Endothelial cell of umbilical vein (primary cell): ENCODE results near the gene SEMA5A. TPM values are rescaled to one million over a fixed set of nuclear protein-coding genes. Genes with fewer than 3 reads are reported as not detected.

Experiments used
- BruUV-seq: library from RNA; stranded (reverse); fragments of 400-500 nt; replicated peaks from 2 replicates; lab custom pipeline; 2021; lab: Mats Ljungman, UMichigan
- CTCF ChIA-PET: fragments of 300-600, 350-600 bp; sonication (Branson Sonifier 250); formaldehyde crosslinking; loops from one replicate; lab custom pipeline; 2021; ENCODE audit warnings: antibody characterized with exemption, inconsistent platforms; lab: Charles Lee
- POLR2A ChIA-PET: fragments of 300-600, 350-600 bp; sonication (Branson Sonifier 250); formaldehyde crosslinking; loops from one replicate; lab custom pipeline; 2021; ENCODE audit warnings: antibody characterized with exemption, inconsistent platforms; lab: Charles Lee
- DNase-seq: peaks from one replicate; pipeline ENCODE4 v3.0.0-alpha.2; 2011; ENCODE audit warnings: low read depth, low spot score
- FAIRE-seq: peaks from 2 replicates; lab custom pipeline; 2011; peaks lifted over from hg19 to GRCh38; lab: Jason Lieb, UNC
- H2AFZ ChIP-seq: 2 replicates; pipeline ENCODE4 v1.6.0; 2012; ENCODE audit warnings: low read depth, low read length, control low read depth, inconsistent platforms
- H3K27ac ChIP-seq: 2 replicates; pipeline ENCODE4 v1.5.1; 2011; ENCODE audit warnings: low read depth, mild to moderate bottlenecking, control low read depth, low read length, moderate library complexity; ENCODE audit not compliant: insufficient read depth
- H3K27me3 ChIP-seq, 2 experiments: 2 replicates each; pipeline versions ENCODE4 v1.6.0 to v1.6.1; 2011; ENCODE audit warnings: low read length in 2 of 2, mixed read lengths in 1 of 2; ENCODE audit not compliant: control insufficient read depth in 2 of 2, insufficient read depth in 2 of 2
- H3K36me3 ChIP-seq, 2 experiments: 2 replicates in 1 of 2; 3 replicates in 1 of 2; pipeline ENCODE4 v1.5.1; 2011; ENCODE audit warnings: low read length in 2 of 2, mild to moderate bottlenecking in 1 of 2, moderate library complexity in 1 of 2; ENCODE audit not compliant: control insufficient read depth in 2 of 2, insufficient read depth in 2 of 2; ENCODE audit errors: extremely low read depth in 1 of 2
- H3K4me1 ChIP-seq: 3 replicates; pipeline ENCODE4 v1.5.1; 2011; ENCODE audit warnings: mild to moderate bottlenecking, low read length; ENCODE audit not compliant: control insufficient read depth, insufficient read depth; ENCODE audit errors: extremely low read depth
- H3K4me2 ChIP-seq: 2 replicates; pipeline ENCODE4 v1.6.1; 2011; ENCODE audit warnings: low read length, control low read depth, mixed read lengths; ENCODE audit not compliant: insufficient read depth
- H3K4me3 ChIP-seq, 3 experiments: fragments of 200-600 bp in 1 of 3; sonication (generic), shearing (Covaris generic) in 1 of 3; replicated peaks in 1 of 3; 2 replicates each; pipeline ENCODE4 v1.5.1; 2011 to 2016; ENCODE audit warnings: control low read depth in 3 of 3, low read length in 3 of 3, mild to moderate bottlenecking in 2 of 3, inconsistent platforms in 1 of 3, low read depth in 1 of 3, moderate library complexity in 1 of 3; ENCODE audit not compliant: insufficient read depth in 1 of 3
- H3K79me2 ChIP-seq: 2 replicates; pipeline ENCODE4 v1.6.0; 2012; ENCODE audit warnings: low read length, inconsistent platforms; ENCODE audit not compliant: control insufficient read depth, insufficient read depth
- H3K9ac ChIP-seq: replicated peaks from 2 replicates; pipeline ENCODE3; 2011; ENCODE audit warnings: low read length, control low read depth; ENCODE audit not compliant: insufficient read depth; ENCODE audit errors: extremely low read depth
- H3K9me1 ChIP-seq: replicated peaks from 3 replicates; pipeline ENCODE4 v1.6.0; 2011; ENCODE audit warnings: mild to moderate bottlenecking, low read length; ENCODE audit not compliant: control insufficient read depth, insufficient read depth; ENCODE audit errors: extremely low read depth
- H3K9me3 ChIP-seq: replicated peaks from 2 replicates; pipeline ENCODE4 v1.5.1; 2012; ENCODE audit warnings: low read length, inconsistent platforms; ENCODE audit not compliant: control insufficient read depth, insufficient read depth
- H4K20me1 ChIP-seq: replicated peaks from 2 replicates; pipeline ENCODE3; 2011; ENCODE audit warnings: mild to moderate bottlenecking, low read length; ENCODE audit not compliant: control insufficient read depth, insufficient read depth; ENCODE audit errors: extremely low read depth
- EZH2 ChIP-seq: IDR thresholded peaks from 2 replicates; pipeline ENCODE4 v1.6.1; 2012; ENCODE audit warnings: borderline replicate concordance, low read depth, mild to moderate bottlenecking, moderate library complexity, low read length, inconsistent platforms; ENCODE audit not compliant: severe bottlenecking
- FOS ChIP-seq: IDR thresholded peaks from 2 replicates; pipeline ENCODE4 v1.6.1; 2011; ENCODE audit warnings: mild to moderate bottlenecking, low read length, moderate library complexity, borderline replicate concordance; ENCODE audit not compliant: insufficient read depth
- GATA2 ChIP-seq: IDR thresholded peaks from 2 replicates; pipeline ENCODE4 v1.7.0; 2011; ENCODE audit warnings: low read depth, mild to moderate bottlenecking, moderate library complexity, mixed read lengths, low read length; ENCODE audit not compliant: insufficient read length, insufficient read depth
- JUN ChIP-seq: IDR thresholded peaks from 2 replicates; pipeline ENCODE4 v1.6.1; 2011; ENCODE audit warnings: borderline replicate concordance, low read depth; ENCODE audit not compliant: insufficient read length, insufficient read depth
- MYC ChIP-seq: IDR thresholded peaks from one replicate; pipeline ENCODE4 v1.6.1; 2011; ENCODE audit warnings: mild to moderate bottlenecking, low read depth, low read length
- POLR2A ChIP-seq: IDR thresholded peaks from 2 replicates; pipeline ENCODE4 v1.6.1; 2012; ENCODE audit warnings: low read depth, mild to moderate bottlenecking, control low read depth, low read length
- POLR2AphosphoS5 ChIP-seq: IDR thresholded peaks from 2 replicates; pipeline ENCODE4 v1.6.1; 2012; ENCODE audit warnings: low read depth, mild to moderate bottlenecking, control low read depth, low read length, moderate library complexity; ENCODE audit not compliant: insufficient read depth
- dilution Hi-C: fragments of 300-500 bp; cut with MboI; formaldehyde crosslinking; loops from one replicate; pipeline ENCODE4 v1.15.0; 2019; ENCODE audit warnings: low sequenced_read_pairs; ENCODE audit not compliant: extremely low pct_ligation_motif_present
- intact Hi-C: fragments of 100-400 bp; cut with micrococcal nuclease; formaldehyde crosslinking; loops from one replicate; pipeline ENCODE4 v1.10.0; 2022
- polyA plus RNA-seq, 4 experiments: library from polyadenylated mRNA; depleted of rRNA in 3 of 4; stranded (reverse) in 3 of 4; unstranded in 1 of 4; fragments of >200 nt; gene quantifications; 2 replicates each; pipeline versions ENCODE4 v1.2.1 to v1.2.3, GENCODE V29; 2011 to 2012; ENCODE audit warnings: missing spikeins in 1 of 4
- total RNA-seq: library from RNA; stranded (reverse); gene quantifications from 2 replicates; pipeline ENCODE4 v1.2.3, GENCODE V29; 2021
- TF ChIP-seq, protein P1 (sequence below), 2 donors: IDR thresholded peaks; 1 replicate in 1 of 2; 2 replicates in 1 of 2; pipeline ENCODE4 v1.5.1; 2011; ENCODE audit warnings: low read length in 2 of 2, mild to moderate bottlenecking in 2 of 2, moderate library complexity in 2 of 2, control low read depth in 1 of 2, inconsistent platforms in 1 of 2, low read depth in 1 of 2; ENCODE audit not compliant: insufficient read depth in 1 of 2; ENCODE audit errors: extremely low read depth in 1 of 2

The SEMA5A gene
- total and polyA plus RNA-seq, 2 donors (not counting 3 experiments of a cell fraction or from before 2014, with no cell fraction given): 0.04 to 0.06 TPM

DNA sequence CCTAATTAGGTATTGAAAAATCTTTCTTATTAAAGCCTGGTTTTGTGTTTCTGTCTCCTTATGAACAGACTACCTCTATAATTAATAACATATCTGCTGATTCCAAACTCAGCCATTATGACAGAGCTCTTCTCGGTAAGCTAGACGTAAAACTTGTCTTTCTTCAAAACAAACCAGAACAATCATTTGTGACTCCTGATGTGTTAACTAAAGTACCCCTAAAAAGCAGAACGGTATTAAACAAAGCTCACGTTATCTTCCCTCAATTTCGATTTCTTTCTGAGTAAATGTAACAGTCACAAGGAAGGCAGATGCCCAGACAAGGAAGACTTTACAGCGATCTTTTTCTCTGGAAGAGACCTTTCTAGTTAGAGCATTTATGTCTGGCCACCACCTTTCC is 1.8 kb downstream of the SEMA5A start:
- Histone ChIP-seq H3K4me1 (peaks cover 3% of the 10 kb centered on the region), H2AFZ (no peak overlapping the region), H3K9me1 (no peaks in the 10 kb centered on the region), H3K4me2 (no peak overlapping the region), H3K9me3 (no peaks in the 10 kb centered on the region), H3K9ac (no peak overlapping the region), H3K4me3 (no peak overlapping the region), H3K27me3 (peaks cover 0 to 7% of the 10 kb centered on the region in 2 experiments), H4K20me1 (no peaks in the 10 kb centered on the region), H3K27ac (no peak overlapping the region), H3K36me3 (no peaks in the 10 kb centered on the region), H3K79me2 (no peaks in the 10 kb centered on the region)
- ChIA-PET CTCF (interaction anchor here (1.4 to 1.8 kb wide), 2 partner anchors 18 to 1616 kb away, joined by 4 to 7 read pairs; no protein-coding TSS in a partner anchor), POLR2A (no interaction called here)
- intact Hi-C loops: loop anchor here (1.0 to 5.0 kb wide), 4 partner anchors 183 to 1617 kb away; partner anchors contain the start of gene ATPSCKMT
- FAIRE-seq (no peak), DNase-seq (peak; percentile 7)
- TF ChIP-seq EZH2 (no peak), POLR2AphosphoS5 (no peak), FOS (no peak)
- no TSS peak for BruUV-seq
- dilution Hi-C loops: no loop called here

DNA sequence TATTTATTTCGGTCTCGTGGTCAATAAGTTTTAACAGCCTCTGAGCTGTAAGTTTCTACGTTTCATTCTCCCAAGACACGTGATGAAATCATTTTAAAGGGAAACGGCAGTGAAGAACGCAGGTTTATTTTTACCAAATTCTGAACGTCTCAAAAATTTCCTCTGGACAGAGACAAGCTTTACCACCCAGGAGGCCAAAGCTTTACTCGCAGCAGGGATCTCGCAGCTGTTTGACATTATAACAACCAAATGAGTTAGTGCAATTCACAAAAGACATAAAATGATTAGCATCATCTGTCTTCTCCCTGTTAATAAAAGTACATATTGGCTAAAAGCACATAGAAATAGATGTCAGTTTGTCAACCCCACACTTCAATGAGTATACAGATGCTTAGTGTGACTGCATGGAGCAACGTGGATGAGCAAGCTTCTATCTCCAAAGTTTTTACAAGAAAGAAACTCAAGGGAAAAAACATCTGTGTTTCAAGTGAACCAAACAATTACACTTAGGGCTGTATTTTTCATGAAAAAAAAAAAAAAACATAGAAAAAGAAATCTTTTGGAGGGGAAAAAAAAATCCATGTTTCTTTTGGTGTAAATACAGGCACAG is 2.5 kb downstream of the SEMA5A start:
- ChIA-PET CTCF (interaction anchor here (1.4 to 1.8 kb wide), 2 partner anchors 18 to 1616 kb away, joined by 4 to 7 read pairs; no protein-coding TSS in a partner anchor), POLR2A (no interaction called here)
- DNase-seq (no peak), FAIRE-seq (no peak)
- H3K9ac ChIP-seq: no peak overlapping the region
- H2AFZ ChIP-seq: no peak overlapping the region
- H3K4me3 ChIP-seq: no peak overlapping the region
- H3K27me3 ChIP-seq: peaks cover 0 to 7% of the 10 kb centered on the region in 2 experiments
- intact Hi-C loops: loop anchor here (5.0 kb wide), 1 partner anchor 704 kb away; the partner anchor contains the start of gene ATPSCKMT
- dilution Hi-C loops: no loop called here
- H3K4me1 ChIP-seq: peaks cover 3% of the 10 kb centered on the region
- H3K36me3 ChIP-seq: no peaks in the 10 kb centered on the region
- H4K20me1 ChIP-seq: no peaks in the 10 kb centered on the region
- TF ChIP-seq GATA2: no peak
- TF ChIP-seq MYC: no peak
- no peak for TF ChIP-seq EZH2
- TF ChIP-seq JUN: no peak
- no peak for TF ChIP-seq FOS
- no peak for TF ChIP-seq POLR2AphosphoS5
- TF ChIP-seq, protein P1, sequence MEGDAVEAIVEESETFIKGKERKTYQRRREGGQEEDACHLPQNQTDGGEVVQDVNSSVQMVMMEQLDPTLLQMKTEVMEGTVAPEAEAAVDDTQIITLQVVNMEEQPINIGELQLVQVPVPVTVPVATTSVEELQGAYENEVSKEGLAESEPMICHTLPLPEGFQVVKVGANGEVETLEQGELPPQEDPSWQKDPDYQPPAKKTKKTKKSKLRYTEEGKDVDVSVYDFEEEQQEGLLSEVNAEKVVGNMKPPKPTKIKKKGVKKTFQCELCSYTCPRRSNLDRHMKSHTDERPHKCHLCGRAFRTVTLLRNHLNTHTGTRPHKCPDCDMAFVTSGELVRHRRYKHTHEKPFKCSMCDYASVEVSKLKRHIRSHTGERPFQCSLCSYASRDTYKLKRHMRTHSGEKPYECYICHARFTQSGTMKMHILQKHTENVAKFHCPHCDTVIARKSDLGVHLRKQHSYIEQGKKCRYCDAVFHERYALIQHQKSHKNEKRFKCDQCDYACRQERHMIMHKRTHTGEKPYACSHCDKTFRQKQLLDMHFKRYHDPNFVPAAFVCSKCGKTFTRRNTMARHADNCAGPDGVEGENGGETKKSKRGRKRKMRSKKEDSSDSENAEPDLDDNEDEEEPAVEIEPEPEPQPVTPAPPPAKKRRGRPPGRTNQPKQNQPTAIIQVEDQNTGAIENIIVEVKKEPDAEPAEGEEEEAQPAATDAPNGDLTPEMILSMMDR (IDR thresholded peaks at IDR 0.05; ENCODE audit: extremely low read depth in 1 of 2, insufficient read depth in 1 of 2, low read depth in 1 of 2, low read length in 2 of 2): no peak
- no peak for TF ChIP-seq POLR2A
- H3K79me2 ChIP-seq: no peaks in the 10 kb centered on the region
- no peaks in the 10 kb centered on the region for H3K9me3 ChIP-seq
- H3K4me2 ChIP-seq: no peak overlapping the region
- BruUV-seq: no TSS peak
- no peak overlapping the region for H3K27ac ChIP-seq
- no peaks in the 10 kb centered on the region for H3K9me1 ChIP-seq
